Fibroblast of skin of back (primary cell): Measurements from ENCODE around the gene CDH6.

Source experiments
- DNase-seq: peaks from one replicate; pipeline ENCODE4 v3.0.0-alpha.2; 2013

CDH6 gene

GRCh38 chr5:31197183-31197582 is 3.7 kb downstream of the CDH6 start:
- peak; percentile 85 for DNase-seq

- DNase-seq, result no peak
These were observed 11.5 kb downstream of the CDH6 start for GRCh38 chr5:31204958-31205357.

DNA sequence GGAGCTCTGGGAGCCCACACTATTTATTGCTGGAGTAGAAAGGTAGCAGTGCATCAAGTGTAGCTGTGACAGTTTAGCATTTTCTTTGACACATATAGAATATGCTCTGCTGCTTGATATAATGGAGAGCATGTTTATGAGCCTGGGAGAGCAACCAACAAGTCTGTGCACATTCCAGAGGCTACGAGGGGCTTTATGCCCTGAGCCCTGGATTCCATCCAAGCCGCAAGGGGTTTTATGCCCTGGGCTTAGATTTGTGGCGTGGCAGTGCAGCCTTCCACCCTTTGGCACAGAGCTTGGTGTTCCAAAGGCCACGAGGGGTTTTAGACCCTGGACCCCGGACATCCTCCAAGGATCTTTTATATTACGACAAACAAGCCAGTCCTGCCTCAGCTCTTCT is 14.6 kb downstream of the CDH6 start:
- no peak for DNase-seq

DNA sequence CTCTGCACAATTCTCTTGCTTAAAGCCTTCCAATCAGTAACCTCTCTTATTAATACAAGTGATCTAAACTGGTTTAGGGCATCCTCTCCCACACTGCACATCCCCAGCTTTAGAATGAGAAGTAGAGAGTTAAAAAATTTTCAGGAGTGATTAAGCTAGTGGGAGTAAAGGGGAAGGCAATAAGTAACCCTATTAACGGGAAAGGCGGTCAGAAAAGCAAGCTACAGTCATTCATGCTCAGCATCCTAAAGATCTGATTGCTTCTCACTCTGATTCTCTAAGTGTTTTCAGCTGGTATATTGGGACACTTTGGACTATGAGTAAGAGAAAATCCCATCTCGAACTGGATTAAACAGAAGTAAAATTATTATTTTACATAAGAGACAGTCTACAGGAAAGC is 15.8 kb downstream of the CDH6 start:
- no peak for DNase-seq

DNA sequence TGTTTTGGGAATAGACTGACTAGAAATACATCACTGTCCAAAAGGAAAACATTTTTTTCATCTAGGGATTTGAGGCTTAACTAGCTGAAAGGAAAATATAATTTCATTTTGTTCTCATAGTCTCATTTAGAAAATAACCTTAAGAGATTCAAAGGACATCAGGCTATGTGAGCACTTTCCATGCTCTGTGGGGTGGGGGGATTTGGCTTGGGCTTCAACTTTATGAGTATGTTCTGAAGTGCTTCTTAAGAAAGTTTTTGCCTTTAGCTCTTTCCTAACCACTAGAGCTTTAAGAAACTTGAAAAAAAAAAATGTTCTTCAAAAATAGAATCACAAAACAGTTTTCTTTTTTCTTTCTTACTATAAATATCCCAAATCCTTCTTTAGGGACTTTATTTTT is 17.6 kb downstream of the CDH6 start:
- DNase-seq, result no peak

- DNase-seq, result no peak
These were observed 19.8 kb downstream of the CDH6 start for GRCh38 chr5:31213257-31213656.

GRCh38 chr5:31213705-31214121 is 20.2 kb downstream of the CDH6 start:
- no peak for DNase-seq

DNA sequence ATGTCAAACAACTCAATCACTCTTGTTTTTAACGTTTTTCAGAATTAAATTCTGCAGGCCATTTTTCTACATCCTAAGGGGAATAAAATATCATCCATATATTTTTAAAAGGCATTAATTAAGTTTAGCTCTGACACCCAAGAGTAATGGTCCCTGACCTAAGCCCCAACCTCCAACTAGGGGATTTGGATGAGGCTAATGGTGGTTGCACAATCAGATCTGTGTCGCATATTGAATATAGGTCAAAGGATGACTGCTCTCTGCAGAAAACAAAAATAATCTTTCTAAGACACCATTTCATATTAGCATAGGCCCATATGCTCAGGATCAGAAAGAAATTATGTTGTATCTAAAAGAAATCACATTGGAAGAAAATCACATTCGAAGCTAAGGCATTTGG is 20.7 kb downstream of the CDH6 start:
- no peak for DNase-seq

- no peak for DNase-seq
These were observed 21.8 kb downstream of the CDH6 start for GRCh38 chr5:31215236-31215635.

DNA sequence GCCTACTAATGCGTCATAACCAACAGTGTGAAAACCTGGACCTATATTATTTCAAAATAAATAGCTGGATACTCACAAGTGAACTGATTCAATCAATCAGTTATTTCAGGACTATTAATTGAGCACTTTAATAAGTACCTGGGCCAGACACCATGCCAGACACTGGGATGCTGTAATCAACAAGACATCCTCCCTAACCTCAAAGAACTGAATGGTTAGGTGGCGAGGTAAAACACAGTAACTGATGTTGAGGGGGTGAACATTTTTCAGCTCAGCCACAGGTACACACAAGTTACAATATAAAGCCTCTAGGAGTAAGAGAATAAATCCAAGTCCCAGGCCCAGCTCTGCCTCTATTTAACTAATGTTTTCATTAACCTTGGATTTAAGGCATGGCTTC is 24.0 kb downstream of the CDH6 start:
- no peak for DNase-seq

GRCh38 chr5:31218978-31219377 is 25.5 kb downstream of the CDH6 start:
- no peak for DNase-seq

- no peak for DNase-seq
These were observed 27.5 kb downstream of the CDH6 start for GRCh38 chr5:31221001-31221400.

DNA sequence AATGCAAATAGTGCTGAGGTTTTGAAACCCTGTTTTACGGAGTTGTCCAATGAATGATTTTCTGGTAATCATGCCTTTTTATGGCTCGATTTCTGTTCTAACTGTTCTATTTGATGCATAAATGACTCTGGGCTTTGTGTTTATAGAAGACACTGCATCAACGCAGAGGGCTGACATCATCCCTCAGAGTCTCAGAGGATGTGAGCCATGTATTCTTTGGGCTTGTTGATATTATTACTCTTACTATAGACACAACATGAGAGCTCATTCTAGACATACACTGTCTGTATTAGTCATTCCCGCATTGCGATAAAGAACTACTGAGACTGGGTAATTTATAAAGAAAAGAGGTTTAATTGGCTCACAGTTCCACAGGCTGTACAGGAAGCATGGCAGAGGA is 31.6 kb downstream of the CDH6 start:
- DNase-seq, result peak; percentile 90

DNA sequence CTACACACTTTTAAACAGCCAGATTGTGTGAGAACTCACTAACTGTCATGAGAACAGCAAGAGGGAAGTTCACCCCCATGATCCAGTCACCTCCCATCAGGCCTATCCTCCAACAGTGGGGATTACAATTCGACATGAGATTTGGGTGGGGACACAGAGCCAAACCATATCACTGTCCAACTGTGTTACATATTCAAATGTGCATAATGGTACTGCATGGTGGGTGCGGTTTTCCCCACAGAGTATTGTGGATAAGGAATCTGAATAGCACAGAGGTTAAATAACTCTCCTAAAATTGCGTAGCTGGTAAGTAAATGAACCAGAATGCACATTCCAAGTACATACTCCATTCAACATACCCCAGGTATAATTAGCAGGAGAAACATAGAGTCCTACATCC is 32.1 kb downstream of the CDH6 start:
- DNase-seq, result no peak

- no peak for DNase-seq
These were observed 33.2 kb downstream of the CDH6 start for GRCh38 chr5:31226651-31227050.

GRCh38 chr5:31229266-31229665 is 35.8 kb downstream of the CDH6 start:
- DNase-seq, result no peak

DNA sequence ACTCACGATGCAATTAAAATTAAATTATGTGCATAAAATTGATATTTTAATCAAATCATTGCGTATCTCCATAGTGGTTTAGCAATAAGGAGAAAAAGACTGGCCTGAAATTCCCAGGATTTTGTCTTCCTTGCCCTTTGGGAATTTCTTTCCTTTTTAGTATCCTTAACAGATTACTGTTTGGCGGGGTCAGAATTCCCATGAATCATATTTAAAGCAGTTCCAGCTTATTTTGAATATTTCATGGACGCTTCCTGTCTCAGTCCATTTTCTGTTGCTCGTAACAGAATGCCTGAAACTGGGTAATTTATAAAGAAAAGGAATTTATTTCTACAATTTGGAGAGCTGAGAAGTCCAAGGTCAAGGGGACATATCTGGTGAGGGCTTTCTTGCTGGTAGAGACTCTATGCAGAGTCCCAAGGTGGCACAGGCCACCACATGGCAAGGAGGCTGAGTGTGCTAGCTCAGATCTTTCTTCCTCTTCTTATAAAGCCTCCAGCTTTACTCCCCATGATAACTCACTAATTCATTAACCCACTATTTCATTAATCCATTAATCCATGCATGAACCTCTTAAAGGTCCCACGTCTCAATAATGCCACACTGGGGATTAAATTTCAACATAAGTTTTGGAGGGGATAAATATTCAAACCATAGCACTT is 37.8 kb downstream of the CDH6 start:
- DNase-seq, result peak; percentile 66

GRCh38 chr5:31232273-31232888 is 38.9 kb downstream of the CDH6 start:
- DNase-seq, result peak; percentile 75

- no peak for DNase-seq
These were observed 41.9 kb downstream of the CDH6 start for GRCh38 chr5:31235381-31235780.

DNA sequence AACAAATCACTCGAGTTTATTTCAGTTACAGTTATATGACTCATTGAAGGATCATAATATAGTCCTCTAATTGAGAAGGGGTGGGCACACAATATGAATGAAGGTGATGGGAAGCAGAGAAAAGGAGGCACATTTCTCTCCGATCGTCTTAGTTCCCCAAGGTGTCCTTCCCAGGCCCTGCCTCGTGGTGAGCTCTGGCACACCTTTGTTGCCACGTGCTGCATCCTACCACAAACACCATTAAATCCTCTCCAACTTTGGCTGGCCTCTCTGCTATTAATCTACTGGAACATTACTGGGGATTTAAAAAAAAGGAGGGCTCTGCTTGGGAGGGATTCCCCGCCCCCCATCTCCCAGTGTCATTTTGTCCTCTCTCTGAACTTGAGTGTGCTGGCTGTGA is 42.9 kb downstream of the CDH6 start:
- DNase-seq, result no peak

DNA sequence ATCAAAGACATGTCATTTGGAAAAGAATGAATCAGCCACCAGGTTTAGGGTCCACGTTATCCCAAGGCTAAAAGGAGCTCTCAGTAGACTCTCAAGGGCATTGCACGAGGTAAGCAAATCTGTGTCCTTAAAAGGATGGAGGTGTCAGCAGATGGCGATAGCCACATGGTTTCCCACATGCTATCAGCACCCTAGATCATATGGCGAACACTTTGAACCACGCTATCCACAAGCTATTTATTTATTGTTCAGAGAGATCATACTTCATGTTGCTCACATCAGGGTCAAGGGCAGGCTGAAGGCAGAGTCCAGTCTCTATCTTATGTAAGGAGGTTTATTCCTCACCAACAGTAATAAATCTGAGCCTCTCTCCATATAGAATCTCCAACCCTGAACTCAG is 43.7 kb downstream of the CDH6 start:
- DNase-seq, result peak; percentile 27

GRCh38 chr5:31238497-31238896 is 45.0 kb downstream of the CDH6 start:
- DNase-seq, result no peak

DNA sequence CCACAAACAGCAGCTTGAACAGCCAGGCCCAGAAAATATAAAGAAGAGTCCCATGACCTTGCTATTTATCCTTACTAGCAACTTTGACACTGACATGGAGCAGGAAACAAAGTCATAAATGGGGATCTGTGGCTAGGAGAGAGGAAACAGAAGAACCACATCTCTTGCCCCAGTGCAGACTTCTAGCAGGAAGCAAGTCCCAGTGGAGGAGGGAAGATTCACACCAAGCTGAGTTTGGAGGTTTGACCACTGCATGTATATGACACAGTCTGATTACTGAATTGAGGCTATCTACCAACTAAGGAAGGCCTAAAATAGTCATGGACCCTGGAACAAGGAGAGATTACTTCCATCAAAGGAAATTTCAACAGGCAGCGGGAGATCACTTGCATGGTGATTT is 51.4 kb downstream of the CDH6 start:
- DNase-seq, result no peak

- DNase-seq, result no peak
These were observed 53.9 kb downstream of the CDH6 start for GRCh38 chr5:31247381-31247780.

- DNase-seq, result no peak
These were observed 56.7 kb downstream of the CDH6 start for GRCh38 chr5:31250201-31250600.
